Lower lobe of right lung (tissue), 2 donors: Measurements from ENCODE around the gene NACAD. TPM values are rescaled to one million over a fixed set of nuclear protein-coding genes. Genes with fewer than 3 reads are reported as not detected.
"Not testable (repeated sequence)": the region's sequence is repeated elsewhere in the genome, so short reads cannot be mapped to it uniquely, and the experiment has no call there.

ENCODE experiments used
- ATAC-seq, 2 donors: fragments of 200-7000 bp; cut with Tn5 transposase; one replicate each; pipeline ENCODE4 v1.9.1; 2020 to 2022; ENCODE audit warnings: mild to moderate bottlenecking in 2 of 2, moderate library complexity in 2 of 2
- DNase-seq: peaks from one replicate; pipeline ENCODE4 v3.0.0-alpha.2; 2020
- H3K27ac ChIP-seq: fragments of 200-600 bp; one replicate; pipeline ENCODE4 v1.8.0; 2022
- H3K27me3 ChIP-seq: fragments of 200-600 bp; one replicate; pipeline ENCODE4 v1.8.0; 2022; ENCODE audit warnings: low read depth
- H3K36me3 ChIP-seq: fragments of 200-600 bp; one replicate; pipeline ENCODE4 v1.8.0; 2022; ENCODE audit warnings: mild to moderate bottlenecking
- H3K4me1 ChIP-seq: fragments of 200-600 bp; one replicate; pipeline ENCODE4 v1.8.0; 2022
- H3K4me3 ChIP-seq: fragments of 200-600 bp; one replicate; pipeline ENCODE4 v1.8.0; 2022; ENCODE audit warnings: mild to moderate bottlenecking
- H3K9me3 ChIP-seq: fragments of 200-600 bp; one replicate; pipeline ENCODE4 v1.8.0; 2022
- intact Hi-C: fragments of 100-400 bp; cut with DNase I; formaldehyde crosslinking; loops from one replicate; pipeline ENCODE4 v1.11.0; 2022
- total RNA-seq: library from RNA; stranded (reverse); fragmentation: NEBNext Ultra II Directional; extraction: Animal tissue kit (Norgen Biotek cat#: 25700); gene quantifications from one replicate; pipeline ENCODE4 v1.2.1, GENCODE V29; 2021
- TF ChIP-seq, protein P1 (sequence below): fragments of 200-600 bp; IDR thresholded peaks from one replicate; pipeline ENCODE4 v1.8.0; 2022; ENCODE audit warnings: antibody characterized with exemption, mild to moderate bottlenecking
- donor health status: DM: no; HTN: yes; CAD: no; lungs with severe emphysema.

Gene NACAD
- total RNA-seq, 1 donor from 2014 or later = 2.5 TPM

DNA sequence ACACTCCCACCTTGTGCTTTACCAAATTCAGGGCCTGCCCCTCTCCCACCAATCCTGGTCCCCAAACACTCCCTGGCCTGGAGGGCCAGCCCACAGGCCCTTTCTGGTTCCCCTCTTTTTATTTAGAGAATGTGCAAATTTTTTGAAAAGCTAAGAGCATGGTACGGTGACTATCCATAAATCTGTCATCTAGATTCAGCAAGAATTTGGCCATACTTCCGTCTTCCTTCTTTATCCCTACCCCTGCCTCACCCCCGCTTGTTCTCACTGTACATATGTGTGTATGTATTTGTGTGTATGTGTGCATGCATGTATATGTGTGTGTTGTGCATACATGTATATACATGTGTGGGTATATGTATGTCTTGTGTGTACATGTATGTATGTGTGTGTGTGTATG lies 30.8 kb upstream of the NACAD start:
- intact Hi-C loops = no loop called here
- Histone ChIP-seq H3K9me3 (no peaks in the 10 kb centered on the region), H3K4me3 (no peak overlapping the region), H3K27me3 (no peaks in the 10 kb centered on the region), H3K4me1 (no peaks in the 10 kb centered on the region), H3K36me3 (no peaks in the 10 kb centered on the region), H3K27ac (no peak overlapping the region)
- no peak for ATAC-seq
- DNase-seq = no peak
- TF ChIP-seq, protein P1, sequence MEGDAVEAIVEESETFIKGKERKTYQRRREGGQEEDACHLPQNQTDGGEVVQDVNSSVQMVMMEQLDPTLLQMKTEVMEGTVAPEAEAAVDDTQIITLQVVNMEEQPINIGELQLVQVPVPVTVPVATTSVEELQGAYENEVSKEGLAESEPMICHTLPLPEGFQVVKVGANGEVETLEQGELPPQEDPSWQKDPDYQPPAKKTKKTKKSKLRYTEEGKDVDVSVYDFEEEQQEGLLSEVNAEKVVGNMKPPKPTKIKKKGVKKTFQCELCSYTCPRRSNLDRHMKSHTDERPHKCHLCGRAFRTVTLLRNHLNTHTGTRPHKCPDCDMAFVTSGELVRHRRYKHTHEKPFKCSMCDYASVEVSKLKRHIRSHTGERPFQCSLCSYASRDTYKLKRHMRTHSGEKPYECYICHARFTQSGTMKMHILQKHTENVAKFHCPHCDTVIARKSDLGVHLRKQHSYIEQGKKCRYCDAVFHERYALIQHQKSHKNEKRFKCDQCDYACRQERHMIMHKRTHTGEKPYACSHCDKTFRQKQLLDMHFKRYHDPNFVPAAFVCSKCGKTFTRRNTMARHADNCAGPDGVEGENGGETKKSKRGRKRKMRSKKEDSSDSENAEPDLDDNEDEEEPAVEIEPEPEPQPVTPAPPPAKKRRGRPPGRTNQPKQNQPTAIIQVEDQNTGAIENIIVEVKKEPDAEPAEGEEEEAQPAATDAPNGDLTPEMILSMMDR = no peak

DNA sequence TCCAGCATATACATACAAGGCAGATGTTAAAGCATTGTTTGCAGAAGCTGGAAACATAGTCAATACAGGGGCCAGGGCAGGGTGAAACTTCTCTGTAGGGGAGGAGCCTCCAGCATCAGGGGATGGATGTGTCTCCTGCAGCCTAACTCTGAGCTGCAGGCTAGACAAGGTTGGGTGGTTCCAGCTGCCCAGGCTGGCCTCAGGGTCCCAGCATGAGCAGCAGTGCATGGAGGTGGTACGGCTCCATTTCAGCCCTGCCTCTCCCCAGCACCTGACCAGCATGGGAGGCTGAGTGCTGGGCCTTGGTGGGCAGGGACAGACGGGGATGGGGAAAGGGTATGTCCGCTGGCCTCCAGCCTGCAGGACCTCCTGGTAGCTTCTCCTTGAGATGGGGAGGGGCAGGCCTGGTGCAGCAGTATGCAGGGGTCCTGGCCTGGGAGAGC lies 30.1 kb upstream of the NACAD start:
- H3K9me3 ChIP-seq = no peaks in the 10 kb centered on the region

GRCh38 chr7:45118292-45118691 lies 29.5 kb upstream of the NACAD start:
- Histone ChIP-seq H3K36me3 (no peaks in the 10 kb centered on the region), H3K27ac (no peak overlapping the region), H3K9me3 (no peaks in the 10 kb centered on the region), H3K4me3 (no peak overlapping the region), H3K27me3 (no peaks in the 10 kb centered on the region), H3K4me1 (no peaks in the 10 kb centered on the region)
- intact Hi-C loops = no loop called here
- DNase-seq (no peak), ATAC-seq (no peak)
- TF ChIP-seq, protein P1 = no peak

More for the DNA sequence above, 30.1 kb upstream of the NACAD start:
- no peak for ATAC-seq
- no peaks in the 10 kb centered on the region for H3K36me3 ChIP-seq
- H3K27me3 ChIP-seq = no peaks in the 10 kb centered on the region
- DNase-seq = no peak
- intact Hi-C loops = no loop called here
- TF ChIP-seq, protein P1 = no peak
- no peak overlapping the region for H3K27ac ChIP-seq
- no peaks in the 10 kb centered on the region for H3K4me1 ChIP-seq
- no peak overlapping the region for H3K4me3 ChIP-seq

- intact Hi-C loops = no loop called here
- H3K4me1 ChIP-seq = peaks cover 2% of the 10 kb centered on the region
- ATAC-seq = no peak
- H3K27ac ChIP-seq = no peak overlapping the region
- TF ChIP-seq, protein P1 = no peak
- H3K9me3 ChIP-seq = no peaks in the 10 kb centered on the region
- no peak overlapping the region for H3K4me3 ChIP-seq
- no peaks in the 10 kb centered on the region for H3K36me3 ChIP-seq
- no peak for DNase-seq
- no peaks in the 10 kb centered on the region for H3K27me3 ChIP-seq
Observed at GRCh38 chr7:45117582-45117981, 28.8 kb upstream of the NACAD start.

DNA sequence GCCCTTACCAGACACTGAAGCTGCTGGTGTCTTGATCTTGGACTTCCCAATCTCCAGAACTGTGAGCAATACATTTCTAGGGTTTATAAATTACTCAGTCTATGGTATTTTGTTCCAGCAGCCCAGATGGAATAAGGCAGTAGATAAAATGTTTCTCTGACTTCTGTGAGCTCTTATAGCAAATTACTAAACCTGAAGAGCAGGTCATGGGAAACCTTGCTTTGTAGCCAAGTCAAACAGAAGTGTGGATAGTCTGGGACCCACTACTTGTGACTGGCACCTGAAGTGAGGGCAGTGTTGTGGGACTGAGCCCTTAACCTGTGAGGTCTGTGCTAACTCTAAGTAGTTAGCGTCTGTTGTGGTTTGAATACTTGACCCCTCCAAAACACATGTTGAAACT lies 27.3 kb upstream of the NACAD start:
- Histone ChIP-seq H3K27ac (no peak overlapping the region), H3K4me3 (no peak overlapping the region), H3K36me3 (no peaks in the 10 kb centered on the region), H3K27me3 (no peaks in the 10 kb centered on the region), H3K4me1 (peaks cover 8% of the 10 kb centered on the region), H3K9me3 (no peaks in the 10 kb centered on the region)
- ATAC-seq = no peak
- TF ChIP-seq, protein P1 = no peak
- no peak for DNase-seq
- intact Hi-C loops = no loop called here

GRCh38 chr7:45114926-45115325 lies 26.2 kb upstream of the NACAD start:
- TF ChIP-seq, protein P1 = no peak
- Histone ChIP-seq H3K4me3 (no peak overlapping the region), H3K27me3 (no peaks in the 10 kb centered on the region), H3K36me3 (no peaks in the 10 kb centered on the region), H3K27ac (no peak overlapping the region), H3K9me3 (no peaks in the 10 kb centered on the region), H3K4me1 (peaks cover 19% of the 10 kb centered on the region)
- ATAC-seq (no peak), DNase-seq (no peak)
- intact Hi-C loops = no loop called here

- H3K4me3 ChIP-seq, intact Hi-C loops, H3K27me3 ChIP-seq, ATAC-seq, H3K9me3 ChIP-seq, H3K36me3 ChIP-seq, H3K27ac ChIP-seq, DNase-seq: not testable (repeated sequence)
- peaks cover 23% of the 10 kb centered on the region for H3K4me1 ChIP-seq
Observed at GRCh38 chr7:45114257-45114656, 25.5 kb upstream of the NACAD start.
